B cell (primary cell): ENCODE results near the gene PAPSS2. TPM values are rescaled to one million over a fixed set of nuclear protein-coding genes. Genes with fewer than 3 reads are reported as not detected.

ENCODE experiments used
- ATAC-seq: fragments of 200-7000 bp; cut with Tn5 transposase; one replicate; pipeline ENCODE4 v1.10.0; 2021; ENCODE audit warnings: low read depth, mild to moderate bottlenecking, moderate number of reproducible peaks, moderate library complexity
- CTCF ChIA-PET: fragments of 350-600 bp; sonication (Branson Sonifier 250); formaldehyde crosslinking; loops from one replicate; lab custom pipeline; 2021; ENCODE audit warnings: antibody characterized with exemption, inconsistent platforms; lab: Charles Lee
- POLR2A ChIA-PET: fragments of 350-600 bp; sonication (Branson Sonifier 250); formaldehyde crosslinking; loops from one replicate; lab custom pipeline; 2021; ENCODE audit warnings: antibody characterized with exemption; lab: Charles Lee
- DNase-seq: peaks from one replicate; pipeline ENCODE4 v3.0.0; 2013
- H2AFZ ChIP-seq: 2 replicates; pipeline ENCODE4 v1.6.1; 2012; ENCODE audit warnings: mild to moderate bottlenecking, low read depth, low read length; ENCODE audit not compliant: insufficient read depth, poor library complexity, severe bottlenecking
- H3K27ac ChIP-seq, 2 donors: 1 replicate in 1 of 2; 2 replicates in 1 of 2; pipeline ENCODE4 v1.5.1; 2012 to 2013; ENCODE audit warnings: low read length in 2 of 2, mild to moderate bottlenecking in 2 of 2, moderate library complexity in 1 of 2
- H3K27me3 ChIP-seq, 4 experiments: fragments of 200-600 bp in 1 of 4; sonication (generic) in 1 of 4; replicated peaks in 1 of 4; 1 replicate in 2 of 4; 2 replicates in 2 of 4; pipeline versions ENCODE4 v1.6.1 to v1.7.0; 2013 to 2016; ENCODE audit warnings: low read length in 3 of 4, mild to moderate bottlenecking in 2 of 4, mixed read lengths in 1 of 4, moderate library complexity in 1 of 4; ENCODE audit not compliant: insufficient read depth in 4 of 4, control insufficient read depth in 3 of 4; ENCODE audit errors: control extremely low read depth in 1 of 4
- H3K36me3 ChIP-seq, 2 experiments: replicated peaks in 1 of 2; 1 replicate in 1 of 2; 2 replicates in 1 of 2; pipeline versions ENCODE4 v1.6.1 to v1.7.1; 2013; ENCODE audit warnings: low read length in 1 of 2; ENCODE audit not compliant: insufficient read depth in 2 of 2, control insufficient read depth in 1 of 2; ENCODE audit errors: control extremely low read depth in 1 of 2, extremely low read depth in 1 of 2
- H3K4me1 ChIP-seq, 2 donors: fragments of 200-600 bp in 1 of 2; sonication (generic) in 1 of 2; 1 replicate in 1 of 2; 2 replicates in 1 of 2; pipeline versions ENCODE4 v1.5.1 to v1.6.1; 2013 to 2017; ENCODE audit warnings: low read length in 2 of 2; ENCODE audit not compliant: control insufficient read depth in 2 of 2, insufficient read depth in 2 of 2
- H3K4me2 ChIP-seq: replicated peaks from 2 replicates; pipeline ENCODE3; 2012; ENCODE audit warnings: mild to moderate bottlenecking, low read depth, low read length; ENCODE audit not compliant: poor library complexity, severe bottlenecking
- H3K4me3 ChIP-seq, 5 experiments: fragments of 200-600 bp in 1 of 5; sonication (generic) in 1 of 5; 1 replicate in 3 of 5; 2 replicates in 2 of 5; pipeline versions ENCODE4 v1.5.1 to v1.7.0; 2011 to 2016; ENCODE audit warnings: low read length in 4 of 5, mild to moderate bottlenecking in 4 of 5, low read depth in 2 of 5, control low read depth in 1 of 5, moderate library complexity in 1 of 5; ENCODE audit not compliant: insufficient read depth in 1 of 5; ENCODE audit errors: control extremely low read depth in 1 of 5, extremely low read depth in 1 of 5
- H3K79me2 ChIP-seq: fragments of 200-600 bp; sonication (generic); one replicate; pipeline ENCODE4 v1.6.0; 2016; ENCODE audit warnings: low read length; ENCODE audit not compliant: control insufficient read depth, insufficient read depth
- H3K9ac ChIP-seq: fragments of 200-600 bp; sonication (generic); 2 replicates; pipeline ENCODE4 v1.6.1; 2017; ENCODE audit warnings: mild to moderate bottlenecking, low read length, moderate library complexity
- H3K9me3 ChIP-seq, 3 donors: one replicate each; pipeline versions ENCODE4 v1.6.1 to v1.7.1; 2013; ENCODE audit warnings: low read length in 2 of 3; ENCODE audit not compliant: control insufficient read depth in 2 of 3, insufficient read depth in 1 of 3; ENCODE audit errors: control extremely low read depth in 1 of 3
- H4K20me1 ChIP-seq: 2 replicates; pipeline ENCODE4 v1.6.0; 2012; ENCODE audit warnings: mild to moderate bottlenecking, low read length; ENCODE audit not compliant: insufficient read depth, control insufficient read depth, poor library complexity, severe bottlenecking
- H3K27ac Mint-ChIP-seq: one replicate; pipeline ENCODE4 v1.8.0; 2021; ENCODE audit warnings: mixed read lengths
- H3K27me3 Mint-ChIP-seq: one replicate; pipeline ENCODE4 v1.8.0; 2021; ENCODE audit warnings: mixed read lengths
- H3K4me1 Mint-ChIP-seq: one replicate; pipeline ENCODE4 v1.8.0; 2021; ENCODE audit warnings: mixed read lengths
- H3K4me3 Mint-ChIP-seq: one replicate; pipeline ENCODE4 v1.8.0; 2021; ENCODE audit warnings: mixed read lengths
- H3K9me3 Mint-ChIP-seq: one replicate; pipeline ENCODE4 v1.8.0; 2022; ENCODE audit warnings: mixed read lengths; ENCODE audit not compliant: insufficient read depth
- EZH2 ChIP-seq: IDR thresholded peaks from 2 replicates; pipeline ENCODE4 v1.6.1; 2012; ENCODE audit warnings: borderline replicate concordance, low read depth, mild to moderate bottlenecking, moderate library complexity, low read length; ENCODE audit not compliant: insufficient read depth, poor library complexity, severe bottlenecking
- WGBS: methylation state at CpG from one replicate; pipeline ENCODE4 v1.1.5; 2013; ENCODE audit warnings: missing lambda C conversion rate; ENCODE audit not compliant: insufficient coverage; 5-methylcytosine and 5-hydroxymethylcytosine counted together
- intact Hi-C: fragments of 100-400 bp; cut with micrococcal nuclease; formaldehyde crosslinking; loops from one replicate; pipeline ENCODE4 v1.10.0; 2022
- polyA plus RNA-seq: library from polyadenylated mRNA; depleted of rRNA; stranded (reverse); fragments of >200 nt; gene quantifications from 2 replicates; pipeline ENCODE4 v1.2.3, GENCODE V29; 2012
- total RNA-seq, 2 donors: library from RNA; stranded (reverse); fragments of 120-200 nt in 1 of 2; gene quantifications; 1 replicate in 1 of 2; 2 replicates in 1 of 2; pipeline versions ENCODE4 v1.2.3 to v1.2.4, GENCODE V29; 2013 to 2022
- TF ChIP-seq, protein P1 (sequence below): fragments of 200-600 bp; IDR thresholded peaks from one replicate; pipeline ENCODE4 v1.8.0; 2022; ENCODE audit warnings: antibody characterized with exemption, mild to moderate bottlenecking

The PAPSS2 gene
- total and polyA plus RNA-seq, 2 donors (not counting 1 experiment from before 2014, with no cell fraction given) = not detected

GRCh38 chr10:87667493-87667892 is 7.8 kb downstream of the PAPSS2 start:
- Histone ChIP-seq H3K27ac (no peak overlapping the region), H3K27me3 (peaks cover 0 to 5% (median 2%) of the 10 kb centered on the region in 4 experiments), H3K4me1 (no peaks in the 10 kb centered on the region), H4K20me1 (no peaks in the 10 kb centered on the region), H2AFZ (no peak overlapping the region), H3K9ac (no peak overlapping the region), H3K9me3 (no peaks in the 10 kb centered on the region), H3K36me3 (no peaks in the 10 kb centered on the region), H3K79me2 (no peaks in the 10 kb centered on the region), H3K4me3 (no peak overlapping the region), H3K4me2 (no peak overlapping the region)
- Mint-ChIP-seq H3K4me1 (no peaks in the 10 kb centered on the region), H3K27ac (no peak overlapping the region), H3K4me3 (no peak overlapping the region), H3K27me3 (peaks cover 24% of the 10 kb centered on the region), H3K9me3 (no peaks in the 10 kb centered on the region)
- POLR2A ChIA-PET = no interaction called here
- no peak for DNase-seq
- intact Hi-C loops = no loop called here
- ATAC-seq = no peak
- WGBS = no CpG with 5 or more reads among the region's 2 CpGs
- TF ChIP-seq, protein P1, sequence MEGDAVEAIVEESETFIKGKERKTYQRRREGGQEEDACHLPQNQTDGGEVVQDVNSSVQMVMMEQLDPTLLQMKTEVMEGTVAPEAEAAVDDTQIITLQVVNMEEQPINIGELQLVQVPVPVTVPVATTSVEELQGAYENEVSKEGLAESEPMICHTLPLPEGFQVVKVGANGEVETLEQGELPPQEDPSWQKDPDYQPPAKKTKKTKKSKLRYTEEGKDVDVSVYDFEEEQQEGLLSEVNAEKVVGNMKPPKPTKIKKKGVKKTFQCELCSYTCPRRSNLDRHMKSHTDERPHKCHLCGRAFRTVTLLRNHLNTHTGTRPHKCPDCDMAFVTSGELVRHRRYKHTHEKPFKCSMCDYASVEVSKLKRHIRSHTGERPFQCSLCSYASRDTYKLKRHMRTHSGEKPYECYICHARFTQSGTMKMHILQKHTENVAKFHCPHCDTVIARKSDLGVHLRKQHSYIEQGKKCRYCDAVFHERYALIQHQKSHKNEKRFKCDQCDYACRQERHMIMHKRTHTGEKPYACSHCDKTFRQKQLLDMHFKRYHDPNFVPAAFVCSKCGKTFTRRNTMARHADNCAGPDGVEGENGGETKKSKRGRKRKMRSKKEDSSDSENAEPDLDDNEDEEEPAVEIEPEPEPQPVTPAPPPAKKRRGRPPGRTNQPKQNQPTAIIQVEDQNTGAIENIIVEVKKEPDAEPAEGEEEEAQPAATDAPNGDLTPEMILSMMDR = no peak
- TF ChIP-seq EZH2 = no peak
- CTCF ChIA-PET = no interaction called here

DNA sequence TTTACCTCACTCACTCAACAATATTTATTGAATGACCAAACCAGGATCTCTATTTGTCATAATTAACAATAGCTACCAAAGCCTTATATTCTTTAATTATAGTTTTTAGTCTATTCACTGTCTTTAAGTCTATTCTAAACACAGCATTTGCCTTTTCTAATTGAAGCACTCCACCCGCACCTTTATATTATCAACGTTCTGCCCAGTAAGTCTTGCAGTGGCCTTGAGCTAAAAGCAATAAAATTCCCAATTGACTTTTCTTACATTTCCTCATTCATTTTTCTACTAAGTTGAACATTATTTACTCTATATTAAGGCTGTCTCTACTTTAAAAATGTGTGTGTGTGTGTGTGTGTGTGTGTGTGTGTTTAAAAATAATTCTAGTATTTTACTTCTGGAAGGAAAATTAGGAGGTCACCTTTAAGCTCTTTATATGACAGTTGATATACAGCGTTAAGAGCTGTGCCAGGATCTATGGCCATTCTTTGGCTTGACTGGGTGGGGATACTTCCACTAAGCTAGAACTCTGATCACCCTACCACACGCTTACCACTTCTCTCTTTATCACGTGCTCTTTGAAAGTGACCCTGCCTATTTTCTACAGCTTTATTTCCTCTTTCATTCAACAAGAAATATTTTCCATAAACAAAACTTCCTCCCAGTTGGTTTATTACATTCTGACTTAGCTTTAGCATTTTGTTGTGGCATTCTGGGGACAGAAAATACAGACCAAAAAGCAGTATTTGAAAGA is 8.8 kb downstream of the PAPSS2 start:
- H3K27me3 Mint-ChIP-seq = peaks cover 19% of the 10 kb centered on the region
- CTCF ChIA-PET = interaction anchor here (1.3 kb wide), 1 partner anchor 11 kb away, joined by 3 read pairs; no protein-coding TSS in a partner anchor
- no peaks in the 10 kb centered on the region for H4K20me1 ChIP-seq
- H3K4me3 Mint-ChIP-seq = no peak overlapping the region
- no peak overlapping the region for H2AFZ ChIP-seq
- H3K36me3 ChIP-seq = no peaks in the 10 kb centered on the region
- H3K27me3 ChIP-seq = peaks cover 0 to 5% (median 2%) of the 10 kb centered on the region in 4 experiments
- H3K9me3 ChIP-seq = no peaks in the 10 kb centered on the region
- intact Hi-C loops = no loop called here
- POLR2A ChIA-PET = no interaction called here
- no peak overlapping the region for H3K27ac ChIP-seq
- H3K4me2 ChIP-seq = no peak overlapping the region
- H3K9ac ChIP-seq = no peak overlapping the region
- TF ChIP-seq, protein P1 = no peak
- TF ChIP-seq EZH2 = no peak
- H3K4me1 Mint-ChIP-seq = no peaks in the 10 kb centered on the region
- no peak overlapping the region for H3K4me3 ChIP-seq
- ATAC-seq = no peak
- H3K4me1 ChIP-seq = no peaks in the 10 kb centered on the region
- no peaks in the 10 kb centered on the region for H3K79me2 ChIP-seq
- no peak overlapping the region for H3K27ac Mint-ChIP-seq
- no peak for DNase-seq
- 66% methylated on average over 4 of the region's 5 CpGs for WGBS
- no peaks in the 10 kb centered on the region for H3K9me3 Mint-ChIP-seq
